GM10847 (cell line): ENCODE measurements around the gene SYT15.

Experiments
- POLR2A ChIP-seq: IDR thresholded peaks from 2 replicates; pipeline ENCODE4 v1.6.1; 2011; ENCODE audit not compliant: insufficient read length; ENCODE audit errors: extremely low read depth

The SYT15 gene

DNA sequence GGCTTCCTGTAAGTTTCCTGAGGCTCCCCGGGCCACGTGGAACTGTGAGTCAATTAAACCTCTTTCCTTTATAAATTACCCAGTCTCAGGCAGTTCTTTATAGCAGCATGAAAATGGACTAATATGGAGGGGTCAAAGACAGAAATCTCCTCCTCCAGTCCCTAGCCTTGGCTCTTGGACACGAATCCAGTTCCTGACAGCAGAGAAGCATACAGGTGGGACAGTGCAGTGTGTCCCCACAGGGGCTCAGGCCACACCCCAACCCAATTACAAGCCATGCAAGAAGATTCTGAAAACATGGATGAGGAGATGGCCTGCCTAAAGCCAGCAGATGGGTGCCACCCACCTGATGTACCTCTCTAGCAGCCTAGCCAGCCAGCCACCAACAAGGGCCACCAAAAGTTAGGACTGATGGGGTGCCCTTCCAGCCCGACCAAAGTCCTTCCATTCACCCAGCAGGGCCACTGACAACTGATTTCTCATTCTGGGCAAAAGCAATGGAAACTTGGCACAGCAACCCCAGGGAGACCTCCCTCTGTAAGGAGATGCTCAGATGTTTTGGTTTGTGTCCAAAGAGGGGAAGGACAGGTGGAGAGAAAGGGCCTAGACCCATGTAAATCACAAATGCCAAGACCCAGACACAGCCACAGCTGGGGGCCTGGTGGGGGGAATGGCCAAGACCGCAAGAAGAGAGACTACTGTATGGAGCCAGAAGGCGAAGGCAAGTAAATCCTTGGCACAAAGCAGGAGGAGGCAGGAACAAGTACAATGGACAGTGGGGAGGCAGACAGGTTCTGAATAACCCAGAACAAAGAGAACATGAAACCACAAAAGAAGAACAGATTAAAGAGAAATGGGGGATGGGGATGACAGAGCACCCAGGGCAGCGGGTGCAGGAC, 36.1 kb upstream of the SYT15 start:
- no peak for TF ChIP-seq POLR2A

DNA sequence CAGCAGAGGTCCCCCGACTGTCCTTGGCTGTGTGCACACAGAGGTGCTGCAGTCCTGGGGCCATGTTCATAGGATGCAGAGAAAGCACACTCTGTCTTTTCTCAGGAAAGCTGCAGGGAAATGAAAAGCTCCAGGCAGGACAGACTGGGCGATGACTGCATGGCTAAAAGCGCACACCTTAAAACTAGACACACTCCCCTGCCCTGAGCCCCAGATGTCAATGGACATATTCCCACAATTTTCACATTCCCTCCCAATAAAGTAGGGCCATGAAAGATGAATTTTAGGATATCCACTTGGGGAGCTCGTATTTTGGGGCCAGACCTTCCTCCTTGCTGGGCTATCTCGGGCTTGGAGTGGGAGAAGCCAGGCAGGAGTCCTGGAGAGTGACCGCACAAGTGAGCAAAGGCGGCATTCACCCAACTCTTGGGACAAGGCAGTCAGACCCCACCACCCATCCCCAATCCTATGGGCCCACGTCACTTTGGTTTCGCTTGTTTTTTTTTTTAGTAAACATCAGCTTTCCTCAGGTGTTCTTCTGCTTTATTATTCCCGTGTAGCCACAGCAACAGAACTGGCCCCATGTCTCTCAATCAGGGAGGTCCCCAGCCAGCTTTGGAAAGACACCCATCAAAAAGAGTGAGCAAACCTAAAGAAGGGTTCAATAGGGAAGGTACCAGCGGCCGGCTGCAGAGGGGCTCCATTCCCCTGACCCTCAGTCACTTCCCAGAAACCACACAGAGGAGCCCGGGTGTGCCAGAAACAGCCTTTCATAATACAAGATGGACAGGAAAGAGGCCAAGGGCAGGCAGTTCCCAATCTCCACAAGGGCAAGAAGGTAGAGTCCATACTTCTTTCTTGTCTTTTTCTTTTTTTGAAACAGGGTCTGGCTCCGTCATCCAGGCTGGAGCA, 35.2 kb upstream of the SYT15 start:
- no peak for TF ChIP-seq POLR2A

DNA sequence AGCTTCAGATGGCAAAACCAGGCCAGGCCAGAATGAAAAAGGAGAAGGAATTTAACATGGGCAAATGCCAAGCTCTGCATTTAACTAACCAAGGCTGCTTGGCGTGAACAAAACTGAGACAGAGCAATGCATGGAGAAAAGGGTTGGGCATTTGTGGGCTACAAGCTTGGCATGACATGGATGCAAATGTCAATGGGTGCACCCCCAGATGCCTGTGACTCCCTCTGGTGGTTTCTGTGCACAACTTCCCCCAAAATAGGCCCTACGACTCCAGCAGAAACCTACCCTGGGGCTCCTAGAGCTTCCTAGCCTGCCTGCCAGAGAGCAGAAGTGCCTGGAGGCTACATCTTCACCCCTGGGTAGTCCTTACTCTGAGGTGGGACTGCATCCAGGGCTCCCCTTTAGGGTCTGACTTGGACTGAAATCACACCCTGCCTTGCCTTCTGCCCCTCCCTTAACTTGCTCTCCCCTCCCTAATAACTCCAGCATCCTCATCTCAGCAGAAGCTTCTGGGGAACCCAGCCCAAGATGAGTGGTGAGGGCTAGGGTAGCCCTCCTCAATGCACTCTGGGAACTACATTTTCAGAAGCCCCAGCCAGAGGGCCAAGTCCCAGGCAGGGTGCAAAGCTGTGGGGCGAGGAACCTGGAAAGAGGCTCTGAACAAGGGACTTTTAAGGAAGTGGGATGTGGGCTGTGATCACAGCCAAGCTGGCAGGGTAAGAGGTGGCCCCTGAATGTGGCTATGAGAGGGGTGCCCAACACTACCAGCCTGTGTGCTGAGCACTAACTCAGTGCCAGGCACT, 33.7 kb upstream of the SYT15 start:
- no peak for TF ChIP-seq POLR2A

DNA sequence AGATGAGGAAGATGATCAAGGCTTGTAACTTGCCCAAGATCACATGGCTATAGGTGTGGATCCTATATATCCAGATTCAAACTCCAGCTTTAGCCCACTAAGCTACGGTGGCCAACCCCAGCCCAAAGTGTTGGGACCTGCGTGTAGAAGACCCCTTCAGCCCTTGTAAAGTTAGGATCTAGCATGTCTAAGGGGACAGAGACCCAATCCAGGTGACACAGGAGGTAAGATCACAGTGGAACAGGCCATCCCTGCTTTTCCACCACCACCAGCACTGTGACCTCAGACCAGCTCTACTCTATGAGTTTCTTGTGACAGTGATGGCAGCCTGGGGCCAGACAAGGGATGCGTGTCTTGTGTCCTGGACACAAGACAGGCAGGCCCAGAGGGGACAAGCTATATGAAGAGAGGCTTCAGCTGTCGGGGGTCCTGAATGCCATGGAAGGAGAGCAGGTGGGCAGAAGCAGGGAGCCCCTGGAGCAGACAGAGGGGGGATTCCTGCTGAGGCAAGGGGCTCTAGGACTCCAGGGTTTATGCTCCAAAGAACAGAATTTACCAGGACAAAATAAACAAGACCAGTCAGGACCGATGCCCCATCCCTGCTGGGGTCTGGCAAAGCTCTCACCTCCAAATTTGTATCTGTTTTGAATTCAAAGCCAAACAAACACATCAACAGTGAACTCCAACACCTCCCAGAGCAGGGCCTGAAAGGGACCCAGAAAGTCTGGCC, 32.9 kb upstream of the SYT15 start:
- no peak for TF ChIP-seq POLR2A

DNA sequence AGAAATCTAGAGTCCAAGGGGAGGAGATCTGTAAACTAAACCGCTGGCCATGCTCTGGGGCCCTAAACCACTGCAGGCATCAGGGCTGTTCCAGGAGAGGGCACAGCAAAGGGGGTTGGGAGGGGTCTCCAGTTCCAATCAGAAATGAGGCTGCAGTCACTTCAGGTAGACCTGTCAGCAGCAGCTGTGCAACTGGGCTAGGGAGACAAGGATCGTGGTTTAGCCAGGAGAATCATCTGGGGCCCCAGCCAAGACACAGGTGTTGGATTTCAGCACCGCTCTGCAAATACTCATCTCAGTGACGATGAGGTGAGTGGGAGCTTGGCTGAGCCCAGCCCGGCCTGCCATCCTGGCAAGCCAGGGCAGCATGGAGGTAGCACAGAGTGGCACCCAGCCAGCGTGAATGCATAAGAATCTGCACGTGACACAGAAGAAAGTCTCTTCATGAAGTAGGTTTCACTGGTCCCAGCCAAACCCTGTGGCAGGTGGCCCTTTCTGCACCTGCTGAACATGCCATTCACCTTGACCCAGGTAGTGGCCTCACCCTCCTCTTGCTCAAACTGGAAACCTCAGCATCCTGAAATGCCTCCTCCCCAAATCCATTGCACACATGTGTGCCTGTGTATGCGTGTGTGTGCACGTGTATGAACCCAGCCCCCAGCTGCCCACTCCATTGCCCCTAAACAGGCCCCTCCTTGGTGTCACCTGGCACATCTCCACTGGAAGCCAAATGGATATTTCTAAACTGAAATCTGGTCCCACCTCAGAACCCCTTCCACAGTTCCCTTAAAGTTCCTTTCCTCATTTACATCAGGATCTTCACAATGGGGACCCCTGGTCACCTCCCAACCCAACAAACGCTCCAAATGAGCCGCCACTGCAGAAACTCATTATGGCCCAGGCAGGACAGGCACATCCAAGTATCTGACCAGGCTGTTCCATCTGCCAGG, 32.1 kb upstream of the SYT15 start:
- no peak for TF ChIP-seq POLR2A

DNA sequence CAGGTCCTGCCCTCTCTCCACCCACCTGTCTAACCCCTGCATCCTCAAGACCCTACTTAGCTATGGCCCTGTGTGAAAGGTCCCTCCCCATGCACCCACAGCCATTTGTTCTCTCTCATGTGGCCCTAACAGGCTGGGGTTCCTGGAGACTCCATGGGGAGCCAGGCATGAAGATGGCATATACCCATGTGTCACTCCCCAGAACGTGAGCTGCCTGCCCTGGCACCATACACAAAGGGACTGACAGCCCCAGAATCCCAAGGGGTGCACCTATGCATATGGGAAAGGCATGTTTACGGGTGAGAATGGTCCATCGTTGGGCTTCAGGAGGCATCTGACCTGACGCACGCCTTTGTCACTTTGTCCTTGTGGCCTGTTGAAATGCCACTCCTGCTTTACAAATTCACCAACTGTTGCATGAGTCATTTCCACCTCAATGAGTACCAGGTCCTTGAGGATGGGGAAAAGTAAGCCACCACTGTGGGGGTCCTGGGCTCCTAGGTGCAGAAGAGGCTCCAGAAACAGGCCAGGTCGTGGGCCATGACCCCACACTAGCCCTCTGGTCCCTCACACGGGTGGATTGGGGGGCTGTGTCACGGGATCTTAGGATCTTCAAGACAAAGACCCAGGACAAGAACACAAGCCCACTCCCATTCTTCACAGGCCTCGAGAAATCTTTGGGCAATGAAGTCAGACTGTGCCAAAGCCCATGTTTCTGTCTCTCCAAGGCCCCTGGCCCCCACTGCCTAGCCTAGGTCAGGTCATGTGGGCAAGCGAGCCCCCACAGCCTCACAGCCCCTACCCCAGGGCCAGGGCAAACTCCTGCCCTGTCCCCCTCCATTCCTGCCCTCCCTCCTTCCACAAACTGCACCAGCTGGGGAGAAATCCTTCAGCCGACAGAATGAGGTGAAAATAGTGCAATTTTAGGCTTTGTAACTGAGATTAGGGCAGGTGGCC, 31.1 kb upstream of the SYT15 start:
- TF ChIP-seq POLR2A, result no peak

DNA sequence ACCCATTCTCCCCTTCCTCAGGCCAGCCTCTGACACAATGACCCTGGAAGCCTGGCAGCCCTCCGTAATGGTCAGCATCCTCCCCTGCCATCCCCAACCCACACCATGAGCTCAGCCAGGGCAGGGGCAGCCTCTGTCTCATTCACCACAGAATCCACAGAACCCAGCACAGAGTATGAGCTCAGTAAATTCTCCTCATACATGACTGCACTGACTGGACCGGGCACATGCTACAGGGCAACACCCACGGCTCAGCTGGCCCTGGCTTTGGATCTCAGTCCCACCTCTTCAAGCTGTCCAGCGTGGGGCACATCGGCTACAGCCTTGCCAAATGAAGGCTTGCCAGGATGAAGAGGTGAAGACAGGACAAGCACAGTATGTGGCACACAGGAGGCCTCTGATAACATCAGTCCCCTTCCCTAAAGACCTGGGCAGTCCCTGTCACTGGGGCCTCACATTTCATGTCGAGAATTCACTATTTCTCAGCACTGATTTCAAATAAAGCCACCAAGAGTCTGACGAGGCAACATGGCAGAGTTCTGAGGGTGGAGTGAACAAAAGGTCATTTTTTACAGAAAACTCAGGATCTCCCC, 30.3 kb upstream of the SYT15 start:
- no peak for TF ChIP-seq POLR2A

DNA sequence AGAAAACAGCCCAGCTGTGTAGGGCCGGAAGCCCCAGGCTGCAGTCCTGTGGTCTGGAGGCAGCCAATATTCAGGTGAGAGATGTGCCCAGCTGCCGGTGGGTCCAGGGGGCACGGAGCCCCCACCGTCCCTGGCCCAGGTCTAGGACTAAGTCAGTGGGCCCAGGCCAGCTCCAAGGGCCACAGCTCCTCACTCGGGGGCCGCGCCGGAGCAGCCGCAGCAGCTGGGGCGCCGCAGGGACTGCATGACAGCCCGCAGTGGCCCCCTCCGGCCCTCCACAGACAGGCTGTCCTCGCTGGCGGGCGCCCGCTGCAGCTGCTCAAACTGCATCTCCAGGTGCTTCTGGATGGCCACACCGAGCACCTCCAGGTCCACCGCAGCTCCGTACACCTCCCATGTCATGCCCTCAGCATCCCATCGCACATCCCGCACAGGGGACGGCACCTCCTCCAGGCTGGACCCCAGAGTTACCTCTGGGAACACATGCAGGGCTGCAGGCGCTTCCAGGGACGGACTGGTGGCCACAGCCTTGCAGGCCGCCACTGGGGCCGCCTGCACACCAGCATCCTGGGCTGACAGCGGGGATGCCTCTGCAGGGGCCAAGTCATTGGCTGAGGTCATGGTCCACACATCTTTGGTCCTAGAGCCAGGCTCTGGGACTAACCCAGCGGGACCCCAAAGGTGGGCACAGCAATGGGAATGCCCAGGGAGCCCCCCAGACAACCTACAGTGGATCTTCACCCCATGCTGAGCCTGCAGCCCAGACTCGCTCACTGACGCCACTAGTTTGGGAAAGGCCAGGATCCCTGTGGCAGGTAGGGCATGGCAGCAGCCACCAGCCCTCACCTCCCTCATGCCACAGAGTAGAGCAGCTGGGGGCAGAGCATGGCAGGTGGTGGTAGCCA, 29.5 kb upstream of the SYT15 start:
- TF ChIP-seq POLR2A, result no peak

DNA sequence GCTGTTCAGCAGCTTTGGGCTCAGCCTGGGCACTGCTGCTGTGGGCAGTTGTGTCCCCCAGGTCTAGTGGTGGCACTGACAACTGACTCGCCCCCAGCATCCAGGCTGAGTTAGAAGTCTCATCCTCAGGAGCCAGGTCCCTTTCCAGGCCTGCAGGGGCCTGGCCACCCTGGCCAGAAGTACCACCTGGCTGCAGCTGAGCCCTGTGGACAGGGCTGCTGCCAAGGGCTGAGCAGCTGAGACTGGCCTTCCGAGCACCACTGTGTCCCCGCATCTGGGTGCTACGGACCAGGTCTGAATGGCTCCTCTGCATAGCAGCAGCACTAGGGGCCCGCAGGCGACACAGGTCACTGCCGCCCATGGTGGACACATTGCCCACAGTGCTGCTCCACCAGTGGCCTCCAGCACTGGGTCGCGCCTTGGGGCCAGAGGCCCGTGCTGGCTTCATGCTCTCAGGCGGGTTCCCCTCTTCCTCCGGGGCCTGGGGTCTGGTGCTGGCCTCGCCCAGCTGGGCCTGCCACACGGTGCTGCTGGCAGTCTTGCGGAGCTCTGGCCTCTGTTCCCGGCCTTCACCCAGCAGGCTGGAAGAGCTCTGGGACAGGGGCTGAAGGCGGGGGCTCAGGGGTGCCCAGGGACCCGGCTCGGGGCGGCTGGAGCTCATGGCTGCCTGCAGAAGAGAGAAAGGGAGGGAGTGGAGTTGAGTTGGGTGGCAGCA, 28.7 kb upstream of the SYT15 start:
- TF ChIP-seq POLR2A, result no peak

DNA sequence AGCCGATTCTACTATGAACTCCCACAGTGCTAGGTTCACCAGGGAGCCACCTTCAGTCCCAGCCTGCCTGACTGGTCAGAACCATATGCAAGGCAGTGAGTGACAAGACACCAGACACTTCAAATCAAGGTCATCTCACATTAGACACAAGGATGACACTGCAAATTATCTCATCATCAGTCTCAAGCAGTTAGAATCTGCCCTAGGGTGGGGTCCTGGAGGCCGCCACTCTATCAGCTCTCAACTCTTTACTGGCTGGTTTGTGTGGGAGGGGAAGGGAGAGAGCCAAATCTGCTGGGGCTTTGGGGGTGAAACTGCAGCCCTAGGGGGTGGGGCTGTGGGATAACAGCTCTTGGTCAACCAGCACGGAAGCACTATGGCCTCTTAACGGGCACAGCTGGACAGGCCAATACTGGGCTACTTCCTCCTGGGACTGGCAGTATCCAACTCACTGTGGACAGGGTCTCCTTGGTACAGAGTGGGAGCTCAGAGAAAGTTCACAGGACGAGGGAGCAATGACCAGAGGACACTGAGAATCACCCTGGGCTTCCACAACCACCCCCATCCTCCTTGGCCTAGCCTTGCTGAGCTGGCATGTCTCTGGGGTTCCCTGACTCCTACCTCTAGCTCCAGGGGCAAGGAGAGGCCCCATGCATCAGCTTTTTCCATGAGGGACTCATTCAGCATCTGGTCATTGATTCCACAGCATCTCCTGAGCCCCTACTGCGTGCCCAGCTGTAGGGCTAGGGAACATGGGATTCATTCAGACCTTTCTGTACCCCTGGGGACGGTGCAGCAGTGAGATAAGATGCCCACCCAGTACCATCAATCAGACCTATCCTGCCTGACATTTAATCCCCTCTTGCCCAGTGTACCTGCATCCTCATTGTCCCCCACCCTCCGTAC, 27.9 kb upstream of the SYT15 start:
- no peak for TF ChIP-seq POLR2A
